Anterior cingulate cortex (tissue), 58 donors: ENCODE results near the gene BEX5.
"Not testable (repeated sequence)": the region's sequence is repeated elsewhere in the genome, so short reads cannot be mapped to it uniquely, and the experiment has no call there.

Experiments
- DNase-seq, 58 donors: peaks; one replicate each; lab custom pipeline; 2025; lab: John Stamatoyannopoulos, UW

The BEX5 gene

GRCh38 chrX:102155806-102156179 is at the start of gene BEX5:
Gene BEX5, minus strand, starts transcription at chrX:102155977. Its CDS starts 1,712 bp downstream, at chrX:102154265.
- DNase-seq: peak in 55 of 58 donors; percentile 1 to 84 (median 48)

- DNase-seq: no peak
Observed at GRCh38 chrX:102185967-102186720, 30.4 kb upstream of the BEX5 start.

GRCh38 chrX:102154900-102155805 is 624 bp downstream of the BEX5 start:
- peak in 22 of 58 donors; percentile 0 to 40 (median 14) for DNase-seq

- peak in 33 of 58 donors; percentile 0 to 51 (median 4) for DNase-seq
Observed at GRCh38 chrX:102154218-102154860, 1.4 kb downstream of the BEX5 start.

- DNase-seq: peak in 31 of 58 donors; percentile 0 to 41 (median 3)
Observed at GRCh38 chrX:102142274-102142673, 13.5 kb downstream of the BEX5 start, which contains the start of gene TCEAL6. Gene TCEAL6, minus strand, starts transcription at chrX:102142481.

GRCh38 chrX:102141631-102142030 is 14.1 kb downstream of the BEX5 start:
- peak in 8 of 58 donors; percentile 0 to 6 (median 1) for DNase-seq

GRCh38 chrX:102140876-102141275 is 14.9 kb downstream of the BEX5 start:
- not testable (repeated sequence) for DNase-seq

DNA sequence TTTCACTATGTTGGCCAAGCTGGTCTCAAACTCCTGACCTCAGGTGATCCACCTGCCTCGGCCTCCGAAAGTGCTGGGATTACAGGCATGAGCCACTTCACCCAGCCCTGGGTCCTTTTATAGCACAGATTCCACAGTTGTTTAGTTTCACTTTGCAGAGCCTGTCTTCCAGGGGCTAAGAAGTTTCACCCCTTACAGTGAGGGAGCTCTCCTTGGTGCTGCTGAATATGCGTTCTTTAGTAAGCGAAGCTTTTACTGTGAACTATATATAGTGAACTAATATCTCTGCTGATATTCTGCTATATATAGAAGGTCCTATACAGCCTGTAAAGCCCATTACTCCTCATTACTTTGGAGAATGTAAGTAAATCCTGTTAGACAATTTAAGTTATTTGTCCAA is 17.7 kb downstream of the BEX5 start:
- DNase-seq: no peak

GRCh38 chrX:102129473-102129872 is 26.3 kb downstream of the BEX5 start:
- no peak for DNase-seq

- DNase-seq: peak in 2 of 58 donors; percentile 1 to 4
Observed at GRCh38 chrX:102126863-102127262, 28.9 kb downstream of the BEX5 start.

DNA sequence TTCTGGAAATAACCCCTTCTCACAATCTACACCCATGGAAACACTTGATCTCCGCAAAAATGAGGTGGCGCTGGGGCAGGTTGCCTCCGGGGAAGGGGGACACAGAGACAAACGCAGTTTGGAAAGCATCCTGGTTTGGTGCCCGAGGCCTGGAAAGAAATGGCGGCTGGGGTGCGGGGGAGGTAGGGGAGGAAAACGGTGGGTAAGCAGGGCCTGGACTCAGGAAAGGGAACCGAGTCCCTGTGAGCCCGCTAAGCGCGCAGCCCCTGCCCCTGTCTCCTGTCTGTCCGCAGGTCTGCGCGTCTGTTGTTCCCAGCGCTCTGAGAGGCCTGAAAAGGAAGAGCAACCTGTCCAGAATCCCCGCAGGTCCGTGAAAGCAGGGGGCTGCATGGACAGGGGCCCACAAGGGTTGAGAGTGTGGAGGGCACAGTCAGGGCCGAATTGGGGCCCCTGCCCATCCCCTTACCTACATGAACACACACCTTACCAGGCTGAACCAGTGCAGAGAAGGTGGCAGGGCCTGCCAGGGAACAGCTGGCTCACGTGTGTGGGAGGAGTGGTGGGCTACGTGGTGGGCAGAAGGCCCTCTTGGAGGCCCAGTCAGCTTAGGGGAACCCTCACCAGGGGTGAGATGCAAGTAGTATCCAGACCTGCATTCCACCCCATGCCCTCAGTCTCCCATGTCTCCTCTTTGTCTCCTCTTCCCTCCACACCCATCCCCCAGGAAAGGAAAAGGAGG is 29.5 kb downstream of the BEX5 start:
- peak in 5 of 58 donors; percentile 2 to 15 (median 3) for DNase-seq

- peak in 45 of 58 donors; percentile 2 to 49 (median 18) for DNase-seq
Observed at GRCh38 chrX:102125436-102125835, 30.3 kb downstream of the BEX5 start, which contains the start of gene TCEAL2. Gene TCEAL2, plus strand, starts transcription at chrX:102125679. Its CDS starts 1,152 bp downstream, at chrX:102126831.

GRCh38 chrX:102125014-102125413 is 30.8 kb downstream of the BEX5 start:
- DNase-seq: not testable (repeated sequence)

- DNase-seq: no peak
Observed at GRCh38 chrX:102115748-102116147, 40.0 kb downstream of the BEX5 start.

DNA sequence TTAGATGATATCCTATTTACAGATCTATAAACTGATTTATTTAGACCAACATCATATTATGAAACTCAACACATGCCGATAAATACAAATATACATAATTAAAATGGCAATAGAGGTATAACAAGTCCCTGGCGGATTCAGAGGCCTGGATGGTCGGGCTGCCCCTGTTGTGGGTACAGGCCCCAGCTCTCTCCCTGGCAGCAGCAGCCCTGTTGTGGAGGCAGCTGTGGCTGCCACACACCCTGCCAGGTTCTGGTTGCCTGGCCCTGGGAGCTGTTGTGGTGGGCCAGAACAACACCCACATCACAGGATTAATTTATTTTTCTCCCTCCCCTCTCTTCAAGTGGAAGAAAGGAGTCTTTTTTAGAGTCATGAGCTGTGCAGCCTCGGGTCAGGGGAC is 42.4 kb downstream of the BEX5 start:
- DNase-seq: no peak
